ENCODE measurements around the gene CCR5.

DNA sequence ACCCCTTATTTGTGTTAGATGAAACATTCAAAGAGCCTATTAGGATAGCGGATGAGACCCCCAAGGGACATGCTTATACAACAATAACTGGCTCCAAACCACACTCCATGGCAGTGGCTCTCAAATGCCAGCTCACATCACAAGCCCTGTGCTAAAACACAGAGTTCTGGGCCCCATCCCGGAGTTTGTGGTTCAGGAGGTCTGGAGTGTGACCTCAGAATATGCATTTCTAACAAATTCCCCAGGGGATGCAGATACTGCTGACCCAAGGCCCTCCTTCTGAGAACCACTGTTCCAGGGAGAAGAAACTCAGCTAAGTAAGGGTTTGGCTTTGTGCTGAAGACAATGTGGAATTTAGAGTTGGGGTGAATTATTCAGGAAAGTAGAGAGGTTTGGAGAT, 39.9 kb downstream of the CCR5 start:
- no peak for TF ChIP-seq POLR2AphosphoS5 (IDR thresholded peaks at IDR 0.05; ENCODE audit: low read depth, low read length)
- TF ChIP-seq SIN3A (conservative IDR thresholded peaks at IDR 0.05 in 1 of 2, IDR thresholded peaks at IDR 0.05 in 1 of 2; ENCODE audit: low read depth in 1 of 2, low read length in 2 of 2): no peak
- TF ChIP-seq HDAC2 (IDR thresholded peaks at IDR 0.05; ENCODE audit: borderline replicate concordance in 1 of 2, low read depth in 2 of 2, low read length in 2 of 2): no peak
